ENCODE measurements around the gene CXorf38.

Gene CXorf38

GRCh38 chrX:40647307-40648197 lies at the start of gene CXorf38:
CXorf38 (minus strand) TSS chrX:40647561; CDS start chrX:40647520, 41 bp downstream.
- peak within 1 kb of the TSS; percentile 91 for H3K4me3 Mint-ChIP-seq
- ATAC-seq (peak; percentile 85), DNase-seq (ENCODE audit: low spot score in 2 of 2) (peak; percentile 76 to 93)
- H3K36me3 Mint-ChIP-seq, result peaks cover 48% of the 10 kb centered on the region
- peak within 1 kb of the TSS; percentile 94 for H3K27ac Mint-ChIP-seq
- peaks cover 36% of the 10 kb centered on the region for H3K4me1 Mint-ChIP-seq
- no peaks in the 10 kb centered on the region for H3K9me3 Mint-ChIP-seq

GRCh38 chrX:40694802-40695201 lies 47.4 kb upstream of the CXorf38 start:
- Mint-ChIP-seq H3K36me3 (peaks cover 66% of the 10 kb centered on the region), H3K27ac (no peak overlapping the region), H3K4me1 (no peaks in the 10 kb centered on the region), H3K9me3 (no peaks in the 10 kb centered on the region), H3K4me3 (no peak overlapping the region)
- no peak for ATAC-seq
- no peak for DNase-seq (ENCODE audit: low spot score in 2 of 2)

GRCh38 chrX:40688929-40689328 lies 41.6 kb upstream of the CXorf38 start:
- no peak for ATAC-seq
- DNase-seq (ENCODE audit: low spot score in 2 of 2), result no peak
- H3K4me3 Mint-ChIP-seq, result no peak overlapping the region
- H3K36me3 Mint-ChIP-seq, result peaks cover 62% of the 10 kb centered on the region
- peaks cover 10% of the 10 kb centered on the region for H3K4me1 Mint-ChIP-seq
- H3K27ac Mint-ChIP-seq, result no peak overlapping the region
- no peaks in the 10 kb centered on the region for H3K9me3 Mint-ChIP-seq

GRCh38 chrX:40687169-40687568 lies 39.8 kb upstream of the CXorf38 start:
- H3K9me3 Mint-ChIP-seq, result no peaks in the 10 kb centered on the region
- H3K4me1 Mint-ChIP-seq, result peaks cover 10% of the 10 kb centered on the region
- ATAC-seq (no peak), DNase-seq (ENCODE audit: low spot score in 2 of 2) (no peak)
- no peak overlapping the region for H3K27ac Mint-ChIP-seq
- H3K4me3 Mint-ChIP-seq, result no peak overlapping the region
- H3K36me3 Mint-ChIP-seq, result peaks cover 60% of the 10 kb centered on the region

GRCh38 chrX:40685362-40685918 lies 38.1 kb upstream of the CXorf38 start:
- no peak overlapping the region for H3K4me3 Mint-ChIP-seq

GRCh38 chrX:40684092-40684491 lies 36.7 kb upstream of the CXorf38 start:
- peaks cover 10% of the 10 kb centered on the region for H3K4me1 Mint-ChIP-seq
- H3K4me3 Mint-ChIP-seq, result no peak overlapping the region
- peaks cover 72% of the 10 kb centered on the region for H3K36me3 Mint-ChIP-seq
- no peak for DNase-seq (ENCODE audit: low spot score in 2 of 2)
- no peak for ATAC-seq
- H3K9me3 Mint-ChIP-seq, result no peaks in the 10 kb centered on the region
- peak overlapping the region; percentile 50 for H3K27ac Mint-ChIP-seq

More at GRCh38 chrX:40685362-40685918, 38.1 kb upstream of the CXorf38 start:
- peaks cover 62% of the 10 kb centered on the region for H3K36me3 Mint-ChIP-seq
- ATAC-seq (no peak), DNase-seq (ENCODE audit: low spot score in 2 of 2) (no peak)
- peaks cover 10% of the 10 kb centered on the region for H3K4me1 Mint-ChIP-seq
- H3K9me3 Mint-ChIP-seq, result no peaks in the 10 kb centered on the region
- no peak overlapping the region for H3K27ac Mint-ChIP-seq

- Mint-ChIP-seq H3K36me3 (peaks cover 71% of the 10 kb centered on the region), H3K4me1 (peaks cover 10% of the 10 kb centered on the region), H3K9me3 (no peaks in the 10 kb centered on the region), H3K4me3 (no peak overlapping the region), H3K27ac (peak overlapping the region; percentile 50)
- DNase-seq (ENCODE audit: low spot score in 2 of 2) (no peak), ATAC-seq (peak; percentile 67)
These were observed 35.9 kb upstream of the CXorf38 start for GRCh38 chrX:40683245-40683644.

GRCh38 chrX:40671126-40671525 lies 23.8 kb upstream of the CXorf38 start:
- DNase-seq (ENCODE audit: low spot score in 2 of 2) (no peak), ATAC-seq (no peak)
- Mint-ChIP-seq H3K36me3 (peaks cover 87% of the 10 kb centered on the region), H3K4me3 (no peak overlapping the region), H3K27ac (no peak overlapping the region), H3K4me1 (no peaks in the 10 kb centered on the region), H3K9me3 (no peaks in the 10 kb centered on the region)

GRCh38 chrX:40663880-40664630 lies 16.7 kb upstream of the CXorf38 start:
- Mint-ChIP-seq H3K36me3 (peaks cover 94% of the 10 kb centered on the region), H3K27ac (peak overlapping the region; percentile 72), H3K4me3 (no peak overlapping the region), H3K4me1 (peaks cover 15% of the 10 kb centered on the region), H3K9me3 (no peaks in the 10 kb centered on the region)
- no peak for ATAC-seq
- DNase-seq (ENCODE audit: low spot score in 2 of 2), result no peak

GRCh38 chrX:40663078-40663740 lies 15.8 kb upstream of the CXorf38 start:
- H3K4me3 Mint-ChIP-seq, result no peak overlapping the region
- H3K36me3 Mint-ChIP-seq, result peaks cover 94% of the 10 kb centered on the region
- peak overlapping the region; percentile 72 for H3K27ac Mint-ChIP-seq
- peaks cover 15% of the 10 kb centered on the region for H3K4me1 Mint-ChIP-seq
- ATAC-seq (peak; percentile 63), DNase-seq (ENCODE audit: low spot score in 2 of 2) (no peak)
- H3K9me3 Mint-ChIP-seq, result no peaks in the 10 kb centered on the region

- Mint-ChIP-seq H3K9me3 (no peaks in the 10 kb centered on the region), H3K36me3 (peaks cover 89% of the 10 kb centered on the region), H3K27ac (no peak overlapping the region), H3K4me1 (peaks cover 15% of the 10 kb centered on the region), H3K4me3 (no peak overlapping the region)
- ATAC-seq, result no peak
- no peak for DNase-seq (ENCODE audit: low spot score in 2 of 2)
These were observed 14.1 kb upstream of the CXorf38 start for GRCh38 chrX:40661489-40661888.

GRCh38 chrX:40660381-40660780 lies 13.0 kb upstream of the CXorf38 start:
- Mint-ChIP-seq H3K4me3 (no peak overlapping the region), H3K27ac (no peak overlapping the region), H3K4me1 (peaks cover 15% of the 10 kb centered on the region), H3K36me3 (peaks cover 83% of the 10 kb centered on the region), H3K9me3 (no peaks in the 10 kb centered on the region)
- ATAC-seq (no peak), DNase-seq (ENCODE audit: low spot score in 2 of 2) (no peak)

- no peaks in the 10 kb centered on the region for H3K4me1 Mint-ChIP-seq
- DNase-seq (ENCODE audit: low spot score in 2 of 2), result no peak
- no peaks in the 10 kb centered on the region for H3K9me3 Mint-ChIP-seq
- no peak for ATAC-seq
- H3K27ac Mint-ChIP-seq, result no peak overlapping the region
- H3K4me3 Mint-ChIP-seq, result no peak overlapping the region
- H3K36me3 Mint-ChIP-seq, result peaks cover 39% of the 10 kb centered on the region
These were observed 6.2 kb upstream of the CXorf38 start for GRCh38 chrX:40653535-40653934.

- no peak overlapping the region for H3K27ac Mint-ChIP-seq
These were observed 5.3 kb upstream of the CXorf38 start for GRCh38 chrX:40652664-40653063.

GRCh38 chrX:40651620-40652223 lies 4.4 kb upstream of the CXorf38 start:
- peak; percentile 43 to 61 for DNase-seq (ENCODE audit: low spot score in 2 of 2)
- H3K4me1 Mint-ChIP-seq, result peaks cover 6% of the 10 kb centered on the region

More at GRCh38 chrX:40652664-40653063, 5.3 kb upstream of the CXorf38 start:
- DNase-seq (ENCODE audit: low spot score in 2 of 2) (no peak), ATAC-seq (no peak)
- peaks cover 34% of the 10 kb centered on the region for H3K36me3 Mint-ChIP-seq
- no peak overlapping the region for H3K4me3 Mint-ChIP-seq
- H3K9me3 Mint-ChIP-seq, result no peaks in the 10 kb centered on the region
- peaks cover 3% of the 10 kb centered on the region for H3K4me1 Mint-ChIP-seq

More at GRCh38 chrX:40651620-40652223, 4.4 kb upstream of the CXorf38 start:
- Mint-ChIP-seq H3K9me3 (no peaks in the 10 kb centered on the region), H3K27ac (no peak overlapping the region), H3K36me3 (peaks cover 33% of the 10 kb centered on the region), H3K4me3 (no peak overlapping the region)
- ATAC-seq, result no peak

Measured in stimulated activated effector memory CD8-positive, alpha-beta T cell treated with anti-CD3 and anti-CD28 coated beads, Interleukin-12 subunit alpha, Interleukin-12 subunit beta, amount 100 ng/mL, for 72 hours (primary cell).